Large intestine (tissue), 3 donors: Measurements from ENCODE around the gene MARK3. TPM values are rescaled to one million over a fixed set of nuclear protein-coding genes. Genes with fewer than 3 reads are reported as not detected.
A peak's percentile ranks its signal among the peaks of the same experiment; 100 is the strongest.

Source experiments
- DNase-seq, 2 donors: peaks; one replicate each; pipeline versions ENCODE4 v3.0.0 to v3.0.0-alpha.2; 2013
- H3K27ac ChIP-seq: one replicate; pipeline ENCODE4 v1.5.1; 2013; ENCODE audit warnings: low read length
- H3K27me3 ChIP-seq: 2 replicates; pipeline ENCODE4 v1.6.1; 2013; ENCODE audit warnings: low read length; ENCODE audit not compliant: control insufficient read depth, insufficient read depth
- H3K36me3 ChIP-seq: 2 replicates; pipeline ENCODE4 v1.6.1; 2013; ENCODE audit warnings: low read length; ENCODE audit not compliant: control insufficient read depth, insufficient read depth
- H3K4me1 ChIP-seq: one replicate; pipeline ENCODE4 v1.6.1; 2013; ENCODE audit warnings: low read length; ENCODE audit not compliant: control insufficient read depth, insufficient read depth
- H3K4me3 ChIP-seq: one replicate; pipeline ENCODE4 v1.5.1; 2013; ENCODE audit warnings: low read length
- H3K9me3 ChIP-seq: one replicate; pipeline ENCODE4 v1.6.1; 2013; ENCODE audit warnings: mild to moderate bottlenecking, low read depth, low read length, moderate library complexity; ENCODE audit not compliant: control insufficient read depth
- WGBS: methylation state at CpG from one replicate; pipeline ENCODE4 v1.1.5; 2013; ENCODE audit warnings: low lambda C conversion rate; ENCODE audit not compliant: insufficient coverage; 5-methylcytosine and 5-hydroxymethylcytosine counted together
- polyA plus RNA-seq: library from polyadenylated mRNA; unstranded; fragments of 120-200 nt; gene quantifications from one replicate; pipeline ENCODE4 v1.2.1, GENCODE V29; 2013

The MARK3 gene
- polyA plus RNA-seq, 1 donor: 66.0 TPM

DNA sequence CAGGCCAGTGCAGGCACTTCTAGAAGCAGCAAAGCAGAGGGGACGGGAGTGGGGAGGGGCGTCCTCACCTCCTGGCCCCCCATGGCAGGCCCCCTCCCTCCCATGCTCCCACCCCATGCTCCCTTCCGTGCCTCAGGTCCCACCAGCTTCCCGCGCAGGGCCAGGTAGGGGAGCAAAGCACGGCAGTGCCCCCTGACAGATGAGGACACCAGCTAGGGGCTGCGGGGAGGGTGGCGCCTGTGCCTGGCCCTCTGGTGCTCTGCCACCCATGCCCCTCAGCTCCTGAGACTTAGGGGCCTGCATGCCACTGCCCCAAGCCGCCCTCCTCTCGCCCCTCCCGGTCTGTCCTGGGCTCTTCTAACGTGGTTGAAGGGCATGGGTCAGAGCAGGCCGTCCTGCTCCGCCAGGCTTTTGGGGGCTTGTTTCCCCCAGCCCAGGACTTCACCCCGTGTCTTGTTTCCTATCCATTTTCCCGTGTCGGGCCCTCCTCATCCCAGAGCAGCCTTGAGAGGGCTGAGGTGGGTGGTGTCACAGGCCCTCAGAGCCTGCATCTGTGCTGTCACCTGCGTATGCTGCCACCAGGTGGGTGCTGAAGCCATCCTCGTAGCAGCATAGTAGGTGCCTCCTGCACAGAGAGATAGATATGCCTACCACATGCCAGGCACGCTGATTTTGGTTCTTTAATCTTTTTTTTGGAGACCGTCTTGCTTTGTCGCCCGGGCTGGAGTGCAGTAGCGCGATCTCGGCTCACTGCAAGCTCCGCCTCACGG, 154.0 kb downstream of the MARK3 start:
- Histone ChIP-seq H3K36me3 (peaks cover 16% of the 10 kb centered on the region), H3K27ac (no peak overlapping the region), H3K4me1 (peaks cover 39% of the 10 kb centered on the region), H3K27me3 (no peaks in the 10 kb centered on the region), H3K4me3 (no peak overlapping the region), H3K9me3 (no peaks in the 10 kb centered on the region)
- WGBS: no CpG with 5 or more reads among the region's 28 CpGs
- no peak for DNase-seq

- H3K4me1 ChIP-seq: peaks cover 45% of the 10 kb centered on the region
- no peaks in the 10 kb centered on the region for H3K9me3 ChIP-seq
- no peak overlapping the region for H3K27ac ChIP-seq
- H3K36me3 ChIP-seq: peaks cover 2% of the 10 kb centered on the region
- H3K4me3 ChIP-seq: no peak overlapping the region
- DNase-seq: no peak
- WGBS: no CpG with 5 or more reads among the region's 17 CpGs
- H3K27me3 ChIP-seq: no peaks in the 10 kb centered on the region
Observed at GRCh38 chr14:103540821-103541708, 155.8 kb downstream of the MARK3 start.

DNA sequence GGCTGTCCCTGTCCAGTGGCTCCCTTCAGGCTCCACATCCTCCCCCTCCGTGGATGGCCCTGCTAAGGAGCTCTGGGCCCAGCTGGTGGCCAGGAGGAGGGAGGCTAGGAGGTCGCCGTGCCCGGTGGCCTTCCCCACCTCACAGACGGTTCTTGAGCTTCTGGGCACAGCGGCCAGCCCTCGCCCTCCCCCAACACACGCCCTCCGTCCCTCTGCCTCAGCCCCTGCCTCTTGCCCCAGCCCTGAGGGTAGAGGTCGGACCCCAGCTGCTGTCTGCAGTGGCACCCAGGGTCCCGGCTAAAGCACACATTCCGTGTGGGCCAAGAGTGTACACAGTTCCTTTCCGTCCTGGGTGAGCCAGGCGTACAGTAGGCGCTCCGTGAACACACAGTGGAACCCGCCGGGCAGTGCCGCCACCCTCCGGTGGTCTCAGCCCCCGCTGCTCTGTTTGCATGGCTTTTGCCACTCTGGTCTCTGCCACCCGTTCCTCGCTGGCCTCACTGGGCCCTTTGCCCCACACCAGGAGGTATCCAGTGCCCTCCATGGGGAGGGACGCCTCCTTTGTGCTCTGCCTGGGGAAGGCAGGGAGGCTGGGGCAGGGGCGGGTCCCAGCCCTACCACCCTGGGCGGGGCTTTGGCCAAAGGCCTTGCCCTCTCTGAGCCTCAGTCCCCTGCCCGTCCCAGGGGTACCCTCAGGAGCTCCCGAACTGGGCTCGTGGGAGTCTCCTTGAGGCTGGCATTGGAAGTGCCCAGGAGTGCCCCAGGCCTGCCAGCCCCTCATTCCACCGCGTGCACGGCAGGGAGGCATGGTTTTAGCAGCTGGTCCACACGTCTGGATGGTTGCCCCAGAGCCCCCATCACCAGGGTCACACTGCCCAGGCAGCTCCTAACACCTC, 156.7 kb downstream of the MARK3 start:
- no CpG with 5 or more reads among the region's 33 CpGs for WGBS
- Histone ChIP-seq H3K27me3 (no peaks in the 10 kb centered on the region), H3K9me3 (no peaks in the 10 kb centered on the region), H3K4me1 (peaks cover 45% of the 10 kb centered on the region), H3K4me3 (no peak overlapping the region), H3K36me3 (no peaks in the 10 kb centered on the region), H3K27ac (no peak overlapping the region)
- no peak for DNase-seq

DNA sequence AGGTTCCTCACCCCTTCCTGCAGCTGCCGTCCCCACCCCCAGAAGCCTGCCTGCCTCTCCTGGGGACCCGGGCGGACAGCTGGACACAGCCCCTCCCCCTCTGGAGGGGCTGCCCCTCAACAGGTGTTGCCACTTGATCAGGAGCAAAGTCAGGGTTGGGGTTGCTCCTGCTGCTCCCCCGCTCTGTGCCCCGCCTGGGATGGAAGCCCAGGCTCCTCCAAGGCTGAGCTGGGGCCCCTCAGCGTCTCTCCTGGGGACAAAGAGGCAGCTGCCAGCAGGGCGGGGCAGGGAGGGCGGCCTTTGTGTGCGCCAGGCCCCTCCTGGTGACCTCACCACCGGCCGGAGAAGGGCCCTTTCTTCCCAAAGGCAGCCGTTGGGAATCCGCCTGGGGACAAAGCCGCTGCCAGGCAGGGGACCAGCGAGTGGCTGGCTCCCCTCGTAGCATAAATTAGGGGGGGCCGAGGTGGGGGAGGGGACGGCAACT, 157.4 kb downstream of the MARK3 start:
- no peaks in the 10 kb centered on the region for H3K9me3 ChIP-seq
- no peaks in the 10 kb centered on the region for H3K36me3 ChIP-seq
- peak; percentile 72 to 84 for DNase-seq
- no peak overlapping the region for H3K27ac ChIP-seq
- H3K27me3 ChIP-seq: no peaks in the 10 kb centered on the region
- peaks cover 45% of the 10 kb centered on the region for H3K4me1 ChIP-seq
- peak overlapping the region; percentile 17 for H3K4me3 ChIP-seq
- no CpG with 5 or more reads among the region's 18 CpGs for WGBS

GRCh38 chr14:103543140-103543539, 157.9 kb downstream of the MARK3 start:
- Histone ChIP-seq H3K9me3 (no peaks in the 10 kb centered on the region), H3K4me3 (peak overlapping the region; percentile 17), H3K4me1 (peaks cover 45% of the 10 kb centered on the region), H3K27ac (no peak overlapping the region), H3K36me3 (no peaks in the 10 kb centered on the region), H3K27me3 (no peaks in the 10 kb centered on the region)
- DNase-seq: no peak
- no CpG with 5 or more reads among the region's 10 CpGs for WGBS

GRCh38 chr14:103543721-103544387, 158.6 kb downstream of the MARK3 start:
- Histone ChIP-seq H3K27ac (no peak overlapping the region), H3K9me3 (no peaks in the 10 kb centered on the region), H3K36me3 (no peaks in the 10 kb centered on the region), H3K4me1 (peaks cover 45% of the 10 kb centered on the region), H3K4me3 (no peak overlapping the region), H3K27me3 (no peaks in the 10 kb centered on the region)
- no CpG with 5 or more reads among the region's 19 CpGs for WGBS
- DNase-seq: no peak

DNA sequence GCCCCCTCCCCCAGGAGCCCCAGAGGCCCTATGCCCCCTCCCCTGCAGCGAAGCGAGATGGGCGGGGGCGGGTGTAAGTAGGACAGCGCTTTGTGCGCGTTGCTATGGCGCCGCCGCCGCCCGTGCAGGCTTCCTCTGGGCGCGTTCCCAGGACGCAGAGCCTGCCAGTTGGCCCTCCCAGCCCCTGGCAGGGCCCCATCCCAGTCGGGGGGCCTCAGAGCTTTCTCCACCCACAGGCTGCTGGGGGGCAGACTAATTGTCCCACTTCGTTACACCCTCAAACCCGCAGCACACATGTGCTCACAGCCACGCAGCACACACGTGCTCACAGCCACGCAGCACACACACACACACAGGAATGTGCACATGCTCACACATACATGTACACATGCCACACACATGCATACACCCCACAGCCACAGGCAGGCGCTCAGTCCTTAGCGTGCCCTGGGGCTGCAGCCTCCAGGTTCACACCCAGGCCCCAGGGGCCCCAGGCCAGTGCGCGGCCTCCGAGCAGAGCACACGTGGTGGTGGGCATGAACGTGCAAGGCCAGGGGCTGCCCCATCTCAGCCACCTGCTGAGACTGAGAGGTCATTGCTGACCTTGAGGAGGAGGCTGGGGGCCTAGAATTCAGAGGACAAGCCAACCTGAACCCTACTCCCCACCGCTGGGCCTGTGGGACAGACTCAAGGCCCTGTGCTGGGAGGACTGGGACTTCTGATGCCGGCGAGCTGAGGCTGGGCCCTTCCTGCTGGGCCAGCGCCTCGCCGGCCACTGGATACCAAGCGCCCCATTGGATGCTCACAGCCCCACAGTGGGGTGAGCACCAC, 159.4 kb downstream of the MARK3 start:
- no peaks in the 10 kb centered on the region for H3K36me3 ChIP-seq
- H3K4me3 ChIP-seq: no peak overlapping the region
- H3K27me3 ChIP-seq: no peaks in the 10 kb centered on the region
- no peak overlapping the region for H3K27ac ChIP-seq
- no peaks in the 10 kb centered on the region for H3K9me3 ChIP-seq
- DNase-seq: peak in 1 of 2 donors; percentile 54
- peaks cover 45% of the 10 kb centered on the region for H3K4me1 ChIP-seq
- no CpG with 5 or more reads among the region's 35 CpGs for WGBS

DNA sequence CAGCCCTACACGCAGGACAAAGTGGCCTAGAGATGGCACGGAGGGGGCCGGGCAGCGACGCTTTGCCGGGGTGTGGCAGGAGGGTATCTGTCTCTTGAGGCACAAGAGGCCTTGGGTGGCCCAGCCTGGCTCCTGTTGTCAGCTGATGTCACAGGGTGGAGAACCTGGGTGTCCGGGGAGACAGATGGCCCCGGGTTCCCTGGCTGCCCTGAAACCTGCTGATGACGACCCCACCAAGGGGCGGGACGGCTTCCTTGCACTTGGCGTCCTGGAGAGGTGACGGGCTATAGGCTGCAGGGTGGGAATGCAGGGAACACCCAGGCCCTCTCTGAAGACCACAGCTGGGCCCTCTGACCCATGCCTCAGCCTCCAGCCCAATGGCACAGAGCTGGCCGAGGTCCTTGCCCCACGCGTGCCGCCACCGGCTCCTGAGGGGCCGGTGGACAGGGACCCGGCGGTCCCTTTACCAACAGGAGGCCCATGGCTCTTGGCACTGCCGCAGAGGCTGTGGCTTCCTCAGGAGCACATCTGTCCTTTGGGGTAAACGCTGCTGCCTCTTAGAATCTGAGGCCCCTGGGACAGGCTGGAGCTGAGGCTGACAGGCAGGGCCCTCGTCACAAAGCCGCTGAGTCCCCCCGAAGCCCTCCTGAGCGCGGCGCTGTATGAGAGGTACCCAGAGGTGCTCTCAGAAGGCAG, 160.2 kb downstream of the MARK3 start:
- H3K4me3 ChIP-seq: no peak overlapping the region
- no peaks in the 10 kb centered on the region for H3K27me3 ChIP-seq
- WGBS: no CpG with 5 or more reads among the region's 29 CpGs
- no peak for DNase-seq
- H3K36me3 ChIP-seq: no peaks in the 10 kb centered on the region
- H3K27ac ChIP-seq: no peak overlapping the region
- no peaks in the 10 kb centered on the region for H3K9me3 ChIP-seq
- peaks cover 45% of the 10 kb centered on the region for H3K4me1 ChIP-seq
